Suprapubic skin (tissue), 3 donors: ENCODE results near the gene RNF166.

Experiments used
- POLR2AphosphoS5 ChIP-seq, 3 donors: sonication (generic); formaldehyde crosslinking; IDR thresholded peaks; one replicate each; pipeline ENCODE4 v1.6.1; 2017; ENCODE audit warnings: antibody characterized with exemption in 3 of 3
- TF ChIP-seq, protein P1 (sequence below), 2 donors: fragments of 200-600 bp in 1 of 2; fragments of 450-650 bp in 1 of 2; sonication (generic) in 1 of 2; IDR thresholded peaks; one replicate each; pipeline ENCODE4 v1.5.1; 2016 to 2019; ENCODE audit warnings: antibody characterized with exemption in 2 of 2, mild to moderate bottlenecking in 1 of 2, moderate library complexity in 1 of 2

DNA sequence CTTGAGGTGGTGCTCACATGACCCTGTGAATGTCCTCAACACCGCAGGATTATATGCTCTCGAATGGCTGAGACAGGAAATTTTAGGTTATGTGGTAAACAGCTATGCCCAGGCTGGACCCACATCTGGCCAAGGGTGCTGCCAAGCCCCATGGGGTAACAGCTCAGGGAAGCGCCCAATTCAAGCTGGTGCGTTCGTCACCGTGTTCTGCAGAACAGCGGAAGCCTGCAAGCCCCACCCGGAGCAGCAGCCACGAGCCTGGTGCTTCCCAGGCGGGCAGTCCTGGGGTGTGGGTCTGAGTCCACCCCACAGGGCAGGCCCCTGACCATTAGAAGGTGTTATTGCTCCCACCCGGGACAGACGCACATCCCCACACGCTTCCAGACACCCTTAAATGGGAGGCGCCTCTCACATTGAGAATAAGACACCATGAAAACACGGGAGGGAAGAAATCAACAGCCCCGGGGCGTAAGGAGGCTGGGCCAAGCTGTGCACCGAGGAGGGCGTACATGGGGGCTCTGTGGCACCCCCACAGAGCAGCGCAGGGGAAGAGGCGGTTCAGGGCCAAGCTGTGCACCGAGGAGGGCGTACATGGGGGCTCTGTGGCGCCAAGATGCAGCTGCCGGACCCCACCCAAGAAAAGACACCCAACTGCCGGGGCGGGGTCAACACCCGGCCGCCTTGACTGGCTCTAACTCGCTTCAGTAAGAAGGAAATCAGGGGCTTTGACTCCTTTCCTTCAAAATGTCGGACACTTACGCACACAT is 52.4 kb downstream of the RNF166 start:
- TF ChIP-seq, protein P1, sequence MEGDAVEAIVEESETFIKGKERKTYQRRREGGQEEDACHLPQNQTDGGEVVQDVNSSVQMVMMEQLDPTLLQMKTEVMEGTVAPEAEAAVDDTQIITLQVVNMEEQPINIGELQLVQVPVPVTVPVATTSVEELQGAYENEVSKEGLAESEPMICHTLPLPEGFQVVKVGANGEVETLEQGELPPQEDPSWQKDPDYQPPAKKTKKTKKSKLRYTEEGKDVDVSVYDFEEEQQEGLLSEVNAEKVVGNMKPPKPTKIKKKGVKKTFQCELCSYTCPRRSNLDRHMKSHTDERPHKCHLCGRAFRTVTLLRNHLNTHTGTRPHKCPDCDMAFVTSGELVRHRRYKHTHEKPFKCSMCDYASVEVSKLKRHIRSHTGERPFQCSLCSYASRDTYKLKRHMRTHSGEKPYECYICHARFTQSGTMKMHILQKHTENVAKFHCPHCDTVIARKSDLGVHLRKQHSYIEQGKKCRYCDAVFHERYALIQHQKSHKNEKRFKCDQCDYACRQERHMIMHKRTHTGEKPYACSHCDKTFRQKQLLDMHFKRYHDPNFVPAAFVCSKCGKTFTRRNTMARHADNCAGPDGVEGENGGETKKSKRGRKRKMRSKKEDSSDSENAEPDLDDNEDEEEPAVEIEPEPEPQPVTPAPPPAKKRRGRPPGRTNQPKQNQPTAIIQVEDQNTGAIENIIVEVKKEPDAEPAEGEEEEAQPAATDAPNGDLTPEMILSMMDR (IDR thresholded peaks at IDR 0.05), result no peak
- no peak for TF ChIP-seq POLR2AphosphoS5 (IDR thresholded peaks at IDR 0.05)
